Neutrophil (primary cell): ENCODE measurements around the gene KCNMB4.

Experiments
- H3K27ac ChIP-seq: fragments of 200-600 bp; sonication (generic); 2 replicates; pipeline ENCODE4 v1.5.1; 2016; ENCODE audit warnings: mild to moderate bottlenecking, moderate library complexity
- H3K27me3 ChIP-seq: fragments of 200-600 bp; sonication (generic); 2 replicates; pipeline ENCODE4 v1.6.0; 2016; ENCODE audit warnings: mild to moderate bottlenecking
- H3K36me3 ChIP-seq: fragments of 200-600 bp; sonication (generic); 2 replicates; pipeline ENCODE4 v1.5.1; 2017
- H3K4me1 ChIP-seq, 2 experiments: fragments of 200-600 bp in 1 of 2; sonication (generic) in 1 of 2; 1 replicate in 1 of 2; 2 replicates in 1 of 2; pipeline versions ENCODE4 v1.5.1 to v1.6.1; 2013 to 2016; ENCODE audit warnings: low read depth in 1 of 2, low read length in 1 of 2, mild to moderate bottlenecking in 1 of 2, moderate library complexity in 1 of 2; ENCODE audit not compliant: control insufficient read depth in 1 of 2, insufficient read depth in 1 of 2
- H3K4me3 ChIP-seq, 2 experiments: fragments of 200-600 bp in 1 of 2; sonication (generic) in 1 of 2; 1 replicate in 1 of 2; 2 replicates in 1 of 2; pipeline ENCODE4 v1.5.1; 2013 to 2016; ENCODE audit warnings: low read depth in 1 of 2, low read length in 1 of 2, mild to moderate bottlenecking in 1 of 2, moderate library complexity in 1 of 2
- H3K9me3 ChIP-seq: fragments of 200-600 bp; sonication (generic); 2 replicates; pipeline ENCODE4 v1.5.1; 2016
- TF ChIP-seq, protein P1 (sequence below): fragments of 200-600 bp; sonication (generic); IDR thresholded peaks from 2 replicates; pipeline ENCODE4 v1.5.1; 2016; ENCODE audit warnings: antibody characterized with exemption

The KCNMB4 gene

DNA sequence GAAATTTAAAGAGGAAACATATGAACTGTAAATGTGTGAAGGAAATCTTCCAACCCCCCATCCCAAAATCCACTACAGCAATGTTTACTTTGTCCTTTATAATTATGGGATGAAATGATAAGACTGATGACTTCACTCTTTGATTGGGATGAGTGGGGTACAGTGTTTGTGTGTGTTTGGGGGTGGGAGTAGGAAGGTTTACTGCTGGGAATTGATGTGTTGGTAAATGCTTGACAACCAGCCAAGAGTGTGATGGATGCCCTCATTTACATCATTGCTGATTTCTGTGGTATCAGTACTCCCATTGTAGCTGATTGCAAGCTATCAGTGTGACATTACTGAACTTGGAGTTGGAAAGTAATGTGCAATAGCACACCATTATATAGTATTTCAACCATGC, 90.9 kb downstream of the KCNMB4 start:
- H3K4me3 ChIP-seq, result no peak overlapping the region
- no peaks in the 10 kb centered on the region for H3K9me3 ChIP-seq
- TF ChIP-seq, protein P1, sequence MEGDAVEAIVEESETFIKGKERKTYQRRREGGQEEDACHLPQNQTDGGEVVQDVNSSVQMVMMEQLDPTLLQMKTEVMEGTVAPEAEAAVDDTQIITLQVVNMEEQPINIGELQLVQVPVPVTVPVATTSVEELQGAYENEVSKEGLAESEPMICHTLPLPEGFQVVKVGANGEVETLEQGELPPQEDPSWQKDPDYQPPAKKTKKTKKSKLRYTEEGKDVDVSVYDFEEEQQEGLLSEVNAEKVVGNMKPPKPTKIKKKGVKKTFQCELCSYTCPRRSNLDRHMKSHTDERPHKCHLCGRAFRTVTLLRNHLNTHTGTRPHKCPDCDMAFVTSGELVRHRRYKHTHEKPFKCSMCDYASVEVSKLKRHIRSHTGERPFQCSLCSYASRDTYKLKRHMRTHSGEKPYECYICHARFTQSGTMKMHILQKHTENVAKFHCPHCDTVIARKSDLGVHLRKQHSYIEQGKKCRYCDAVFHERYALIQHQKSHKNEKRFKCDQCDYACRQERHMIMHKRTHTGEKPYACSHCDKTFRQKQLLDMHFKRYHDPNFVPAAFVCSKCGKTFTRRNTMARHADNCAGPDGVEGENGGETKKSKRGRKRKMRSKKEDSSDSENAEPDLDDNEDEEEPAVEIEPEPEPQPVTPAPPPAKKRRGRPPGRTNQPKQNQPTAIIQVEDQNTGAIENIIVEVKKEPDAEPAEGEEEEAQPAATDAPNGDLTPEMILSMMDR, result no peak
- no peaks in the 10 kb centered on the region for H3K27me3 ChIP-seq
- H3K27ac ChIP-seq, result no peak overlapping the region
- H3K36me3 ChIP-seq, result no peaks in the 10 kb centered on the region
- H3K4me1 ChIP-seq, result no peaks in the 10 kb centered on the region

DNA sequence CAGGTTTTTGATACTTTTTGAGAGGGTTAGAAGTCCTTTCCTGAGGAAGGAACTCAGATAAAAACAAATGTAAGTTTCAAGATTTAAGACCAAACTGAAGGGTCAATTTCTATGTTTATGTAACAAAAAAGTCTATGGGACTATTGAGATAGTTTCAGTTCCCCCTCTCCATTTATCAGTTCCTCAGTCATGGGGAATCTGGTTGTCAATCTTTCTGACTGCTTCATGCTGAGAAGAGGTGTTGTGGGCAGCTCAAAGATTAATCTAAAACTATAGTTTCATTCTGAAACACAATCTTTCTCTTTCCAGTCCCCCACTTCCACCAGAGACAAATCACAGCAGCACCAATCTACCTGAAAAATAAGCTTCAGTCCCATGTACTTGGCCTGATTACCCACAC, 93.7 kb downstream of the KCNMB4 start:
- Histone ChIP-seq H3K4me3 (no peak overlapping the region), H3K9me3 (peaks cover 2% of the 10 kb centered on the region), H3K27me3 (no peaks in the 10 kb centered on the region), H3K27ac (no peak overlapping the region), H3K36me3 (no peaks in the 10 kb centered on the region), H3K4me1 (no peaks in the 10 kb centered on the region)
- TF ChIP-seq, protein P1, result no peak

DNA sequence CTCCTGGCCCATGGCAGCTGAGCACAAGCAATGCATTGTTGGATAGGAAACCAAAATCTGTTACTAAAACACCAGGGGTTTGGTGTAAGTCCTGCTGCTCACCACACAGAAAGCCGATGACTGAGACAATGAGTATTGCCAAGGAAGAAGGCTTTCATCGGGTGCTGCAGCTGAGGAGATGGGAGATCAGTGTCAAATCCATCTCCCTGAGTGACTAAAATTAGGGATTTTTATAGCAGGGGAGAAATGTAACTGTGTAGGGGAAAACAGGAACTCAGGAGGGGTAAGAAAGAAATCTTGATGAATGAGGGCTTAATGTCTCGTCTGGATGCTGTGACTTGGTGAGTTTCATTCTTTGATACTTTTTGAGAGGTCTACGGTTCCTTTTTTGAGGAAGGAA, 97.9 kb downstream of the KCNMB4 start:
- Histone ChIP-seq H3K4me3 (no peak overlapping the region), H3K4me1 (no peaks in the 10 kb centered on the region), H3K36me3 (no peaks in the 10 kb centered on the region), H3K27ac (no peak overlapping the region), H3K27me3 (no peaks in the 10 kb centered on the region), H3K9me3 (peaks cover 2% of the 10 kb centered on the region)
- TF ChIP-seq, protein P1, result no peak

DNA sequence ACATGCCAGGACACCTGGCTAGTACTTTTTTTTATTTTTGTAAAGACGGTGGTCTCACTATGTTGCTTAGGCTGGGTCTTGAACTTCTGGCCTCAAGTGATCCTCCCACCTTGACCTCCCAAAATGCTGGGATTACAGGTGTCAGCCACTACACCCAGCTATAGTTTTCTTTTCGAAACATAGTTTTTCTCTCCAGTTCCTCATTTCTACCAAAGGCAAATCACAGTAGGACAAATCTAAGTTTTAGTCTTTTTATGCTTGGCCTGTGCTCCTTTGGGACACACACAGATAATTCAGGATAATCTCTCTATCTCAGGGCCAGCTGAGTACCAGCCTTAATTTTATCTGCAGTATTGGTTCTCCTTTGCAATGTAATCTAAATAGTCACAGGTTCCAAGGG, 100.7 kb downstream of the KCNMB4 start:
- Histone ChIP-seq H3K27me3 (no peaks in the 10 kb centered on the region), H3K9me3 (peaks cover 2% of the 10 kb centered on the region), H3K36me3 (no peaks in the 10 kb centered on the region), H3K27ac (no peak overlapping the region), H3K4me3 (no peak overlapping the region), H3K4me1 (no peaks in the 10 kb centered on the region)
- TF ChIP-seq, protein P1, result no peak

DNA sequence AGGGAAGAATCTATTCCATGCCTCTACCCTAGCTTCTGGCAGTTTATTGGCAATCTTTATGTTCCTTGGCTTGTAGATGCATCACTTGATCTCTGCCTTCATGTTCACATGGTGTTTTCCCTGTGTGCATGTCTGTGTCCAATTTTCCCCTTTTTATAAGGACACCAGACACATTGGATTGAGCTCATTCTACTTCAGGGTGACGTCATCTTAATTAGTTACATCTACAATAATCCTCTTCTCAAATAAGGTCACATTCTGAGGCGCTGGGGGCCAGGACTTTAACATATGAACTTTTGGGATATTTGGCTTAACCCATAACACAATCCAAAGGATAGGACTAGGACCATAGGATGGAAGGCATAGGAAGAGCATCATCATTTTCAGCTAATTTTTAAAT, 101.4 kb downstream of the KCNMB4 start:
- peaks cover 2% of the 10 kb centered on the region for H3K9me3 ChIP-seq
- no peaks in the 10 kb centered on the region for H3K4me1 ChIP-seq
- no peak overlapping the region for H3K27ac ChIP-seq
- TF ChIP-seq, protein P1, result no peak
- no peaks in the 10 kb centered on the region for H3K36me3 ChIP-seq
- H3K4me3 ChIP-seq, result no peak overlapping the region
- H3K27me3 ChIP-seq, result no peaks in the 10 kb centered on the region
